Activated T-helper 1 cell treated with anti-CD3 and anti-CD28 coated beads, Interleukin-12 subunit alpha, Interleukin-12 subunit beta, Interleukin-2, Interleukin-4 antibody, amounts not matched to agents 30 ng/mL and 10 ng/mL and 1 ng/mL, durations not matched to agents 14 hours and 24 hours and 36 hours (primary cell): Measurements from ENCODE around the gene LYRM1. TPM values are rescaled to one million over a fixed set of nuclear protein-coding genes. Genes with fewer than 3 reads are reported as not detected.
A peak's percentile ranks its signal among the peaks of the same experiment; 100 is the strongest.
"Not testable (repeated sequence)": the region's sequence is repeated elsewhere in the genome, so short reads cannot be mapped to it uniquely, and the experiment has no call there.

ENCODE experiments used
- DNase-seq: peaks from one replicate; pipeline ENCODE4 v3.0.0; 2021; ENCODE audit warnings: low spot score
- H3K27ac Mint-ChIP-seq: one replicate; pipeline ENCODE4 v1.8.0; 2021; ENCODE audit warnings: mild to moderate bottlenecking, mixed read lengths
- H3K27me3 Mint-ChIP-seq: one replicate; pipeline ENCODE4 v1.8.0; 2022; ENCODE audit warnings: mild to moderate bottlenecking, moderate library complexity, mixed read lengths; ENCODE audit not compliant: insufficient read depth
- H3K36me3 Mint-ChIP-seq: one replicate; pipeline ENCODE4 v1.8.0; 2021; ENCODE audit warnings: low read depth, mixed read lengths
- H3K4me1 Mint-ChIP-seq: one replicate; pipeline ENCODE4 v1.8.0; 2021; ENCODE audit warnings: low read depth, mixed read lengths
- H3K4me3 Mint-ChIP-seq: one replicate; pipeline ENCODE4 v1.8.0; 2021; ENCODE audit warnings: mild to moderate bottlenecking, moderate library complexity, mixed read lengths
- H3K9me3 Mint-ChIP-seq: one replicate; pipeline ENCODE4 v1.8.0; 2021; ENCODE audit warnings: mixed read lengths
- intact Hi-C: fragments of 100-400 bp; cut with micrococcal nuclease; formaldehyde crosslinking; loops from one replicate; pipeline ENCODE4 v1.15.1; 2024
- total RNA-seq: library from RNA; stranded (reverse); gene quantifications from 2 replicates; pipeline ENCODE4 v1.2.3, GENCODE V29; 2022

Gene LYRM1
- total RNA-seq, 1 donor from 2014 or later = 23.7 TPM

- intact Hi-C loops = loop anchor here (1.0 to 2.0 kb wide), 2 partner anchors 27 to 37 kb away; partner anchors contain the start of genes DCUN1D3 and LYRM1
- Mint-ChIP-seq H3K9me3 (no peaks in the 10 kb centered on the region), H3K36me3 (no peaks in the 10 kb centered on the region), H3K27me3 (no peaks in the 10 kb centered on the region), H3K4me3 (no peak overlapping the region), H3K4me1 (peaks cover 30% of the 10 kb centered on the region), H3K27ac (no peak overlapping the region)
- no peak for DNase-seq
These were observed 37.2 kb downstream of the LYRM1 start for GRCh38 chr16:20937736-20938135.

- Mint-ChIP-seq H3K9me3 (no peaks in the 10 kb centered on the region), H3K27me3 (no peaks in the 10 kb centered on the region), H3K36me3 (peaks cover under 1% of the 10 kb centered on the region), H3K4me1 (peaks cover 37% of the 10 kb centered on the region), H3K27ac (peak overlapping the region; percentile 78), H3K4me3 (no peak overlapping the region)
- intact Hi-C loops = loop anchor here (1.0 to 2.0 kb wide), 2 partner anchors 28 to 38 kb away; partner anchors contain the start of genes DCUN1D3 and LYRM1
- no peak for DNase-seq
These were observed 37.9 kb downstream of the LYRM1 start for GRCh38 chr16:20938426-20938825.

GRCh38 chr16:20939611-20940010 lies 39.0 kb downstream of the LYRM1 start:
- Mint-ChIP-seq H3K4me3 (no peak overlapping the region), H3K27me3 (no peaks in the 10 kb centered on the region), H3K9me3 (no peaks in the 10 kb centered on the region), H3K36me3 (peaks cover 3% of the 10 kb centered on the region), H3K27ac (no peak overlapping the region), H3K4me1 (peaks cover 48% of the 10 kb centered on the region)
- DNase-seq = no peak
- intact Hi-C loops = loop anchor here (2.0 kb wide), 1 partner anchor 29 kb away; no protein-coding TSS in a partner anchor

GRCh38 chr16:20940871-20941635 lies 40.5 kb downstream of the LYRM1 start:
- Mint-ChIP-seq H3K27ac (peak overlapping the region; percentile 21), H3K27me3 (no peaks in the 10 kb centered on the region), H3K4me1 (peaks cover 60% of the 10 kb centered on the region), H3K4me3 (no peak overlapping the region), H3K9me3 (no peaks in the 10 kb centered on the region), H3K36me3 (peaks cover 3% of the 10 kb centered on the region)
- intact Hi-C loops = no loop called here
- DNase-seq = no peak

GRCh38 chr16:20941636-20941926 lies 41.0 kb downstream of the LYRM1 start:
- peak overlapping the region; percentile 21 for H3K27ac Mint-ChIP-seq
- intact Hi-C loops = no loop called here
- peaks cover 64% of the 10 kb centered on the region for H3K4me1 Mint-ChIP-seq
- H3K4me3 Mint-ChIP-seq = no peak overlapping the region
- peaks cover 3% of the 10 kb centered on the region for H3K36me3 Mint-ChIP-seq
- H3K27me3 Mint-ChIP-seq = no peaks in the 10 kb centered on the region
- H3K9me3 Mint-ChIP-seq = no peaks in the 10 kb centered on the region
- DNase-seq = no peak

- intact Hi-C loops = no loop called here
- Mint-ChIP-seq H3K27me3 (no peaks in the 10 kb centered on the region), H3K4me3 (no peak overlapping the region), H3K4me1 (peaks cover 64% of the 10 kb centered on the region), H3K9me3 (no peaks in the 10 kb centered on the region), H3K27ac (no peak overlapping the region), H3K36me3 (peaks cover 3% of the 10 kb centered on the region)
- DNase-seq = no peak
These were observed 41.7 kb downstream of the LYRM1 start for GRCh38 chr16:20942256-20942655.

GRCh38 chr16:20944861-20945574 lies 44.4 kb downstream of the LYRM1 start:
- H3K36me3 Mint-ChIP-seq = peaks cover 3% of the 10 kb centered on the region

GRCh38 chr16:20945575-20945875 lies 45.0 kb downstream of the LYRM1 start:
- intact Hi-C loops = loop anchor here (1.0 to 2.0 kb wide), 5 partner anchors 45 to 204 kb away; partner anchors contain the start of genes DCUN1D3, ERI2, LYRM1 and REXO5

More at GRCh38 chr16:20944861-20945574, 44.4 kb downstream of the LYRM1 start:
- peak; percentile 57 for DNase-seq
- H3K27ac Mint-ChIP-seq = peak overlapping the region; percentile 71
- intact Hi-C loops = loop anchor here (1.0 to 2.0 kb wide), 5 partner anchors 45 to 204 kb away; partner anchors contain the start of genes DCUN1D3, ERI2, LYRM1 and REXO5
- H3K9me3 Mint-ChIP-seq = no peaks in the 10 kb centered on the region
- H3K4me3 Mint-ChIP-seq = no peak overlapping the region
- no peaks in the 10 kb centered on the region for H3K27me3 Mint-ChIP-seq
- peaks cover 50% of the 10 kb centered on the region for H3K4me1 Mint-ChIP-seq

GRCh38 chr16:20946015-20946629 lies 45.6 kb downstream of the LYRM1 start:
- intact Hi-C loops = no loop called here
- Mint-ChIP-seq H3K27me3 (peaks cover 7% of the 10 kb centered on the region), H3K36me3 (peaks cover 3% of the 10 kb centered on the region), H3K9me3 (no peaks in the 10 kb centered on the region), H3K4me1 (peaks cover 48% of the 10 kb centered on the region), H3K27ac (peak overlapping the region; percentile 7), H3K4me3 (no peak overlapping the region)
- DNase-seq = no peak

More at GRCh38 chr16:20945575-20945875, 45.0 kb downstream of the LYRM1 start:
- H3K27me3 Mint-ChIP-seq, DNase-seq, H3K27ac Mint-ChIP-seq, H3K36me3 Mint-ChIP-seq, H3K9me3 Mint-ChIP-seq, H3K4me3 Mint-ChIP-seq: not testable (repeated sequence)
- H3K4me1 Mint-ChIP-seq = peaks cover 50% of the 10 kb centered on the region

- no peaks in the 10 kb centered on the region for H3K9me3 Mint-ChIP-seq
- H3K4me3 Mint-ChIP-seq = no peak overlapping the region
- peaks cover 11% of the 10 kb centered on the region for H3K27me3 Mint-ChIP-seq
- H3K4me1 Mint-ChIP-seq = peaks cover 28% of the 10 kb centered on the region
- no peak for DNase-seq
- H3K27ac Mint-ChIP-seq = no peak overlapping the region
- peaks cover 2% of the 10 kb centered on the region for H3K36me3 Mint-ChIP-seq
- intact Hi-C loops = no loop called here
These were observed 47.9 kb downstream of the LYRM1 start for GRCh38 chr16:20948444-20948843.

- H3K36me3 Mint-ChIP-seq = no peaks in the 10 kb centered on the region
These were observed 49.1 kb downstream of the LYRM1 start for GRCh38 chr16:20949660-20950059.

GRCh38 chr16:20950294-20950693 lies 49.7 kb downstream of the LYRM1 start:
- H3K27me3 Mint-ChIP-seq = peaks cover 11% of the 10 kb centered on the region
- H3K4me1 Mint-ChIP-seq = peaks cover 9% of the 10 kb centered on the region

More at GRCh38 chr16:20949660-20950059, 49.1 kb downstream of the LYRM1 start:
- no peak overlapping the region for H3K4me3 Mint-ChIP-seq
- no peak overlapping the region for H3K27ac Mint-ChIP-seq
- no peaks in the 10 kb centered on the region for H3K9me3 Mint-ChIP-seq
- intact Hi-C loops = no loop called here
- peaks cover 11% of the 10 kb centered on the region for H3K27me3 Mint-ChIP-seq
- no peak for DNase-seq
- H3K4me1 Mint-ChIP-seq = peaks cover 15% of the 10 kb centered on the region

More at GRCh38 chr16:20950294-20950693, 49.7 kb downstream of the LYRM1 start:
- Mint-ChIP-seq H3K9me3 (no peaks in the 10 kb centered on the region), H3K36me3 (no peaks in the 10 kb centered on the region), H3K4me3 (no peak overlapping the region), H3K27ac (no peak overlapping the region)
- no peak for DNase-seq
- intact Hi-C loops = no loop called here
